Transverse colon (tissue), 4 donors: ENCODE data around the gene INO80C. TPM values are rescaled to one million over a fixed set of nuclear protein-coding genes. Genes with fewer than 3 reads are reported as not detected.
A peak's percentile ranks its signal among the peaks of the same experiment; 100 is the strongest.

ENCODE experiments used
- DNase-seq: peaks from one replicate; pipeline ENCODE4 v3.0.0-alpha.2; 2019
- H3K27ac ChIP-seq, 4 donors: fragments of 200-600 bp; sonication (generic); 2 replicates each; pipeline ENCODE4 v1.5.1; 2016 to 2018; ENCODE audit warnings: inconsistent platforms in 4 of 4
- H3K27me3 ChIP-seq: fragments of 200-600 bp; sonication (generic); 2 replicates; pipeline ENCODE4 v1.5.1; 2017; ENCODE audit warnings: inconsistent platforms
- H3K36me3 ChIP-seq, 4 donors: fragments of 200-600 bp; sonication (generic); 2 replicates each; pipeline ENCODE4 v1.5.1; 2017 to 2019; ENCODE audit warnings: inconsistent platforms in 4 of 4
- H3K4me1 ChIP-seq, 4 donors: fragments of 200-600 bp; sonication (generic); 2 replicates each; pipeline ENCODE4 v1.5.1; 2017 to 2020; ENCODE audit warnings: inconsistent platforms in 4 of 4
- H3K4me3 ChIP-seq, 4 donors: fragments of 200-600 bp; sonication (generic); 1 replicate in 1 of 4; 2 replicates in 3 of 4; pipeline versions ENCODE4 v1.5.1 to v1.6.1; 2017 to 2019; ENCODE audit warnings: inconsistent platforms in 4 of 4
- H3K9me3 ChIP-seq, 2 donors: fragments of 200-600 bp; sonication (generic); 2 replicates each; pipeline ENCODE4 v1.5.1; 2017 to 2019; ENCODE audit warnings: inconsistent platforms in 2 of 2
- CTCF ChIP-seq, 5 experiments: fragments of 200-600 bp in 3 of 5; fragments of 450-650 bp in 2 of 5; sonication (generic) in 3 of 5; IDR thresholded peaks; 1 replicate in 2 of 5; 2 replicates in 3 of 5; pipeline ENCODE4 v1.5.1; 2016 to 2017; ENCODE audit warnings: antibody characterized with exemption in 5 of 5, inconsistent platforms in 3 of 5, mild to moderate bottlenecking in 2 of 5, moderate library complexity in 1 of 5
- EP300 ChIP-seq: sonication (generic); formaldehyde crosslinking; IDR thresholded peaks from one replicate; pipeline ENCODE4 v1.6.1; 2017; ENCODE audit warnings: antibody characterized with exemption, low read depth
- POLR2A ChIP-seq: fragments of 450-650 bp; IDR thresholded peaks from one replicate; pipeline ENCODE4 v1.6.1; 2016; ENCODE audit warnings: antibody characterized with exemption, mild to moderate bottlenecking, moderate library complexity
- POLR2AphosphoS5 ChIP-seq, 3 donors: sonication (generic); formaldehyde crosslinking; IDR thresholded peaks; one replicate each; pipeline ENCODE4 v1.6.1; 2016; ENCODE audit warnings: antibody characterized with exemption in 3 of 3
- WGBS, 2 donors: methylation state at CpG; one replicate each; pipeline ENCODE4 v1.1.5; 2018; ENCODE audit warnings: low coverage in 1 of 2; 5-methylcytosine and 5-hydroxymethylcytosine counted together
- in situ Hi-C, 4 donors: fragments of 200-750 bp; cut with MboI; loops; one replicate each; pipeline versions ENCODE4 v1.15.0 to v1.15.1; 2017; ENCODE audit warnings: low sequenced_read_pairs in 3 of 4, low pct_ligation_motif_present in 1 of 4, low pct_unique_long_range_greater_than_20kb in 1 of 4
- intact Hi-C: fragments of 100-400 bp; cut with DNase I; formaldehyde crosslinking; loops from one replicate; pipeline ENCODE4 v1.15.1; 2023; ENCODE audit warnings: low total_unique reads
- total RNA-seq, 4 donors: library from RNA; depleted of rRNA; stranded (reverse); fragments of >200 nt; gene quantifications; one replicate each; pipeline ENCODE4 v1.1.0, GENCODE V29; 2016

Gene INO80C
- total RNA-seq, 4 donors from 2014 or later: 10.2 to 277 (median 18.0) TPM

GRCh38 chr18:35485852-35486251 is 11.9 kb downstream of the INO80C start:
- Histone ChIP-seq H3K27me3 (no peaks in the 10 kb centered on the region), H3K27ac (no peak overlapping the region), H3K9me3 (no peaks in the 10 kb centered on the region), H3K36me3 (no peaks in the 10 kb centered on the region), H3K4me1 (peaks cover 0 to 49% (median 21%) of the 10 kb centered on the region in 4 donors), H3K4me3 (no peak overlapping the region)
- intact Hi-C loops: no loop called here
- TF ChIP-seq EP300 (no peak), POLR2A (no peak), POLR2AphosphoS5 (IDR thresholded peaks at IDR 0.05) (no peak), CTCF (IDR thresholded peaks at IDR 0.05) (no peak)
- in situ Hi-C loops: no loop called here
- whole genome bisulfite sequencing, 2 donors: 86 to 97% methylated on average over 1 of the region's 1 CpG
- DNase-seq: no peak

GRCh38 chr18:35484034-35484433 is 13.7 kb downstream of the INO80C start:
- intact Hi-C loops (no loop called here), in situ Hi-C loops (no loop called here)
- Histone ChIP-seq H3K9me3 (no peaks in the 10 kb centered on the region), H3K4me3 (no peak overlapping the region), H3K27me3 (no peaks in the 10 kb centered on the region), H3K4me1 (peaks cover 4 to 55% (median 33%) of the 10 kb centered on the region in 4 donors), H3K36me3 (no peaks in the 10 kb centered on the region), H3K27ac (no peak overlapping the region)
- TF ChIP-seq CTCF (IDR thresholded peaks at IDR 0.05) (no peak), EP300 (no peak), POLR2AphosphoS5 (IDR thresholded peaks at IDR 0.05) (no peak), POLR2A (no peak)
- DNase-seq: no peak

DNA sequence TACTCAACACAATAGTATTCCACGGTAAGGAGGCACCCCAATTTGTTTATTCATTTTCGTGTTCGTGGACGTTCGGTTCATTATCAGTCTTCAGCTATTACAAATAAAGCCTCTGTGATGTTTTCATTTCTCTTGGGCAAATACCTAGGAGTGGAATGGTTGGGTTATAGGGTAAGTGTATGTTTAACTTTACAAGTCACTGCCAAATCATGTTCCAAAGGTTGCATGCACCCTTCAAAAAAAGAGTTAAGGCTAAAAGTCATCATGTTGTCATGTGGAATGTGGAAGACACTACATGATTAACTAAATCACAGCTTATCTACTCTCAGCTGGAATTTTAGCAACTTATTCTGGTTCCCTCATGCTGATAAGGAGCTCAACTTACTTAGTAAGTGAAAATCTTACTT is 15.8 kb downstream of the INO80C start:
- Histone ChIP-seq H3K27me3 (no peaks in the 10 kb centered on the region), H3K27ac (peak overlapping the region; percentile 62 to 76 (median 72)), H3K4me1 (peaks cover 4 to 56% (median 35%) of the 10 kb centered on the region in 4 donors), H3K4me3 (peak overlapping the region in 1 of 4 donors; percentile 4), H3K36me3 (no peaks in the 10 kb centered on the region), H3K9me3 (no peaks in the 10 kb centered on the region)
- TF ChIP-seq POLR2AphosphoS5 (IDR thresholded peaks at IDR 0.05) (peak in 1 of 3 donors; percentile 48), POLR2A (no peak)
- WGBS, 2 donors: 51 to 67% methylated on average over 1 to 5 of the region's 5 CpGs
- no peak for DNase-seq
- in situ Hi-C loops (no loop called here), intact Hi-C loops (no loop called here)

- DNase-seq: peak; percentile 46
These were observed 17.7 kb downstream of the INO80C start for GRCh38 chr18:35479911-35480586.

More at GRCh38 chr18:35479911-35480586, 17.7 kb downstream of the INO80C start:
- H3K36me3 ChIP-seq: no peaks in the 10 kb centered on the region
- H3K9me3 ChIP-seq: no peaks in the 10 kb centered on the region
- WGBS, 2 donors: 46% methylated on average over 1 of the region's 1 CpG; no CpG with 5 or more reads in 1 of the 2 donors
- H3K27me3 ChIP-seq: no peaks in the 10 kb centered on the region
- in situ Hi-C loops (no loop called here), intact Hi-C loops (no loop called here)
- no peak for TF ChIP-seq EP300
- TF ChIP-seq POLR2A: no peak
- no peak for TF ChIP-seq CTCF (IDR thresholded peaks at IDR 0.05)
- TF ChIP-seq POLR2AphosphoS5 (IDR thresholded peaks at IDR 0.05): no peak
- peaks cover 4 to 54% (median 35%) of the 10 kb centered on the region in 4 donors for H3K4me1 ChIP-seq
- H3K4me3 ChIP-seq: no peak overlapping the region
- peak overlapping the region; percentile 62 to 76 (median 72) for H3K27ac ChIP-seq
